ENCODE results near the gene MACROD2.

The MACROD2 gene

GRCh38 chr20:14759979-14760378 lies 764.7 kb downstream of the MACROD2 start:
- DNase-seq (ENCODE audit: low read depth): no peak

- no peak for DNase-seq (ENCODE audit: low read depth)
Observed at GRCh38 chr20:14761903-14762302, 766.6 kb downstream of the MACROD2 start.

- DNase-seq (ENCODE audit: low read depth): no peak
Observed at GRCh38 chr20:14764511-14765369, 769.4 kb downstream of the MACROD2 start.

GRCh38 chr20:14765370-14765701 lies 770.0 kb downstream of the MACROD2 start:
- no peak for DNase-seq (ENCODE audit: low read depth)

- no peak for DNase-seq (ENCODE audit: low read depth)
Observed at GRCh38 chr20:14773486-14773885, 778.2 kb downstream of the MACROD2 start.

- DNase-seq (ENCODE audit: low read depth): no peak
Observed at GRCh38 chr20:14775778-14776177, 780.5 kb downstream of the MACROD2 start.

- no peak for DNase-seq (ENCODE audit: low read depth)
Observed at GRCh38 chr20:14777591-14777990, 782.3 kb downstream of the MACROD2 start.

GRCh38 chr20:14778096-14778495 lies 782.8 kb downstream of the MACROD2 start:
- DNase-seq (ENCODE audit: low read depth): no peak

GRCh38 chr20:14778875-14779274 lies 783.6 kb downstream of the MACROD2 start:
- DNase-seq (ENCODE audit: low read depth): no peak

- DNase-seq (ENCODE audit: low read depth): no peak
Observed at GRCh38 chr20:14780508-14780907, 785.2 kb downstream of the MACROD2 start.

GRCh38 chr20:14782731-14783130 lies 787.4 kb downstream of the MACROD2 start:
- no peak for DNase-seq (ENCODE audit: low read depth)

GRCh38 chr20:14783766-14784165 lies 788.5 kb downstream of the MACROD2 start:
- no peak for DNase-seq (ENCODE audit: low read depth)

- DNase-seq (ENCODE audit: low read depth): no peak
Observed at GRCh38 chr20:14785065-14785743, 789.9 kb downstream of the MACROD2 start.

- DNase-seq (ENCODE audit: low read depth): no peak
Observed at GRCh38 chr20:14790190-14790589, 794.9 kb downstream of the MACROD2 start.

GRCh38 chr20:14790771-14791620 lies 795.7 kb downstream of the MACROD2 start:
- DNase-seq (ENCODE audit: low read depth): no peak

- no peak for DNase-seq (ENCODE audit: low read depth)
Observed at GRCh38 chr20:14792915-14793314, 797.6 kb downstream of the MACROD2 start.

- no peak for DNase-seq (ENCODE audit: low read depth)
Observed at GRCh38 chr20:14799545-14800216, 804.4 kb downstream of the MACROD2 start.

- no peak for DNase-seq (ENCODE audit: low read depth)
Observed at GRCh38 chr20:14800707-14801425, 805.5 kb downstream of the MACROD2 start.

GRCh38 chr20:14801591-14802325 lies 806.4 kb downstream of the MACROD2 start:
- no peak for DNase-seq (ENCODE audit: low read depth)

GRCh38 chr20:14807224-14807623 lies 811.9 kb downstream of the MACROD2 start:
- no peak for DNase-seq (ENCODE audit: low read depth)

GRCh38 chr20:14815340-14815739 lies 820.0 kb downstream of the MACROD2 start:
- no peak for DNase-seq (ENCODE audit: low read depth)

Measured in stimulated activated CD8-positive, alpha-beta memory T cell treated with anti-CD3 and anti-CD28 coated beads, Interleukin-12 subunit alpha, Interleukin-12 subunit beta, amount 100 ng/mL, for 1 hour (primary cell).